GM18870 (cell line): Measurements from ENCODE around the gene GREB1L.

ENCODE experiments used
- ATAC-seq: cut with Tn5 transposase; IDR thresholded peaks from one replicate; pipeline ENCODE4 v1.9.1; 2021; ENCODE audit warnings: moderate library complexity; ENCODE audit not compliant: unreplicated experiment

The GREB1L gene

DNA sequence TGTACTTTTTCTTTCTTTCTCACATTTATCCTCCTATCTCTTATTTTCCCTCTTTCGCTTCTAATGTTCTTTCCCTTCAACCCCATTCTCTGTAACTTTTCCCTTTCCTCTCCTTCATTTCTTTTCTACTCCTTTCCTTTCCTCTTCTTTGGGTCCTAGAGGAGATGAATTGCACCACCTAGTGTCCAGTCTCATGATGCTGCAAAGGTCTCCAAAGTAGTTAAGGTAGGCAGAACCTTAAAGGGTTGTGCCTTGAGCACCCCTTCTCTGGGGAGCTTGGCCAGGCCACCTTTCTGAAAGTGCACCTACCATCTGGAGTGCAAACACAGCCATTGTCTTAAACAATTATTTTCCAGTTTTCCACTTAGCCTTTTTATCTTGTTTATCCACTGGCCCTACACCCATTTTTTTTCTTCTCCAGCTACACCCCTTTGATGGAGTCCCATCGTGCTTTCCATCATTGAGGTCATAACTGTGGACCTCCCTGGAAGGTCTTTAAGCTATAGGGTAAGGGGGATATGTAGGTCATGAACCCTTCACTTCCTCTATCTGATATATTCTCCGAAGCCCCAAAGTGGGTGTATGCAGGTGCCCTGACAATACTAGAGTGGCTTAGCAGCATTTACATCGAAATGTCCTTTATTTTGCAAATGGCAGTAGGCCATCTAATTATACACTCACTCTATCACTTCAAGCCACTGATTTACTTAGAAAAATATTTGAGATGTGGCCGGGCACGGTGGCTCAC lies 202.6 kb downstream of the GREB1L start:
- ATAC-seq = no peak

DNA sequence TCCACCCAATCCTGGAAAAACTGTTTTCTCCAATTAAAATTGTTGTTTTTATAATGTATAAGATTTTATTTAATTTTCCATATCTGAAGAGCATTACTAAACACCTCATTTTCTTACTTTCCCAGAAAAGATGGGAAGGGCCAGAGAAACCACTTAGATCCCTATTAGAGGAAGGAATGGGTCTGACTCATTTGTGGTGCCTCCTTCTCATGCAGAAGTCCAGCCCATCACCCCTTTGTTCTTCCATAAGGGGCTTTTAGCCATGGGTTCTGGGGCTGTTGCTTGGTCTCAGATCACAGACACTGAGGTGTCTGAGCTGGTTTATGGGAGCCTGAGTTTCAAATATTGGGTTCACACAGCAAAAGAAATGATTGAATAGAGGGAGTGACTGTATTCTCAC lies 206.3 kb downstream of the GREB1L start:
- ATAC-seq = no peak

DNA sequence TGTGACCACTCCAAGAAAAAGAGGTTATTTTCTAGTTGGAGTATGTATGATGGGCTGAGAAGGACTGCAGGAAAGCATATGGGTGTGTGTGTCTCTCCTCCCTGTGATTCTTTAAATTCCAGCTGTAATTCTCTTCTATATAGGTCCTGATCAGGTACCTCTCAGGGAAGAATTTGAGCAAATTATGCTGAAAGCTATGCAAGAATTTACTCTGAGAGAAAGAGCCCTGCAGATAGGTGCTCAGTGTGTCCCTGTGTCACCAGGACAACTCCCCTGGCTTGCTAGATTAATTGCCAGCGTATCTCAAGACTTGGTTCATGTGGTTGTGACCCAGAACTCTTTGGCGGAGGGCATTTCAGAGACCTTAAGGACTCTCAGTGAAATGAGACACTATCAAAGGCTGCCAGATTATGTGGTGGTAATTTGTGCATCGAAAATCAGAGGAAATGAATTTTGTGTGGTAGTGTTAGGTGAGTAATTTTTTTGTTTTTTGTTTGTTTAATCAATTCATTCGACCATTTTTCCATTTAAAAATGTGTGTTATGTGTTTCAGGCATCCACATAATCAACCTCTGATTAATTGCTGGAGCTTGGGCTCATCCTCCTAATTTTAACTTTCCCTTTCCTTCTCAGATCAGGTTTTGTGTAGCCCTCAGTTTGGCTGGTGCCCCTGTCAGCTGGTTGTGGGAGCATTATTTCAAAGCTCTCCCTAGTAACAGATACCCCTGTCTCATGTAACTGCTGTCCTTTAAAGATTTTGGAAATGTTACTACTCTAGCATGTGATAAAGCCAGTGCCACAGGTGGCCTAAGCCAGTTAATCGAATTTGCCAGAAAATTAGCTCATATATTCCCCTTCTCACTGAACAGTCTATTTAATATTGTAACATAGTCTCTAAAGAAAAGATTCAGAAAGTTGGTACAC lies 207.6 kb downstream of the GREB1L start:
- no peak for ATAC-seq

DNA sequence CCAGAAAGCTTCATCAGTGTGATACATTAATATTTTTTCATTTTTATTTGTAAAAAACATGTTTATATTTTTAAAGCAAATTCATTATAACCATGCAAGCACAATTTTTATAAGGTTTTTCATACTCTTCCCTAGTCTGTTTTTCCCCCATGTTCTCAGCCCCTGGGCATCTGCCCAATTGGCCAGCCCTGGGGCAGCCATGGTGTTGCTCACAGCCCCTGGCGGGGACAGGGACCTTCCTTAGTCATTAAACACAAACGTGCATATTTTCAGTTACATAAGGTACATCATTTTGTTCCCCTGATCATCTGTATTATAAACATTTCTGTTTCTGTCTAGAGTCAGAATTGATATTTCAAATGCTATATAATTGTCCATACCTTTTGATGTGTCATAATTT lies 208.5 kb downstream of the GREB1L start:
- ATAC-seq = no peak

DNA sequence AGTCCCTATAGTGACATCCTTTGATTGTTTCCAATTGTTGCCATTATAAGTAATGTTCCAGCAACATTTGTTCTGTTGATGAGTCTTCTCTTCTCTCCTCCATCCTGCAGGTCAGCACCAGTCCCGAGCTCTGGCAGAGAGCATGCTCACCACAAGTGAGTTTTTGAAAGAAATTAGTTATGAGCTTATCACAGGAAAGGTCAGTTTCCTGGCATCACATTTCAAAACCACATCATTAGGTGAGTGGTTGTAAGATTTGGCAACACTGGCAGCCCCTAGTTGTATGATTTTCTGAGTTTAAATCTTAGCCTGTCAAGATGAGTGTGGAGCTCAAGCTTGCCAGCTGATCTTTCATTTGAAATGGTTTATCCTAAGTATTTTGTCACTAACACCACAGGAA lies 208.9 kb downstream of the GREB1L start:
- no peak for ATAC-seq

DNA sequence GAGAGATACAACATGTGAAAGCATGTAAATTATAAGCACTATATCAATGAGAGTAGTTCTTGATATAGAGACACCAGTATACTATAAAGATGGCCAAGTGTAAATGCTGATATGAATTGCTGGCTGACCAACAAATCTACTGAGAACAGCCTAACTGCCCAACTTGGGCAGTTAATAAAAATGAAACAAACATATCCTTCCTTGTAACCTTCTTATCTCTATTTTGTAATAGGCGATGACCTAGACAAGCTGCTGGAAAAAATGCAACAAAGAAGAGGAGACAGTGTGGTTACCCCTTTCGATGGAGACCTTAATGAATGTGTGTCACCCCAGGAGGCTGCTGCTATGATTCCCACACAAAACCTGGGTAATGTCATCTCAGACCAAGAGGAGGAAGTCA lies 209.8 kb downstream of the GREB1L start:
- no peak for ATAC-seq

DNA sequence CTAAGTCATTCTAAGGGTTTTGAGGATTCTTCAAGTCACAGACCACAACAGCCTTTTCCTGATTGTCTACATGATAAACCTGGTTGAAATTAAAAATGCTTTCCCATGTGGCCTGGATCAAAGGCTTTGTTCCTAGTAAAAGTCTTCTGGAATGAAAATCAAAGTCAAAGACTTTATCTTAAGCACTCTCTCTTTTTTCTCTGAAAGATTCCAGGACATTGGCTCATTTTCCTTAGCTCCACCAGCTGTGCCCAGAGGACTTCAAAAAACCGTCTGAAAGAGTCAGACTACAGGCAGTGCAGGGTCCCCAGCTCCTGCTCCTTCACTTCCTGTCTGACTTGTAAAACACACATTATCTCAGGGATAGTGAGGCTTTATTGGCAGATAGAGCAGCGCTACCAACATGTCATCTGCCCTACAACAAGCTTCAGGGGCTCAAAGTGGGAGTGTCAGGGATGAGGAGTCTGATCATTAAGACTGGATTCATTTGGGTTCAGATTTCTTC lies 210.3 kb downstream of the GREB1L start:
- no peak for ATAC-seq

DNA sequence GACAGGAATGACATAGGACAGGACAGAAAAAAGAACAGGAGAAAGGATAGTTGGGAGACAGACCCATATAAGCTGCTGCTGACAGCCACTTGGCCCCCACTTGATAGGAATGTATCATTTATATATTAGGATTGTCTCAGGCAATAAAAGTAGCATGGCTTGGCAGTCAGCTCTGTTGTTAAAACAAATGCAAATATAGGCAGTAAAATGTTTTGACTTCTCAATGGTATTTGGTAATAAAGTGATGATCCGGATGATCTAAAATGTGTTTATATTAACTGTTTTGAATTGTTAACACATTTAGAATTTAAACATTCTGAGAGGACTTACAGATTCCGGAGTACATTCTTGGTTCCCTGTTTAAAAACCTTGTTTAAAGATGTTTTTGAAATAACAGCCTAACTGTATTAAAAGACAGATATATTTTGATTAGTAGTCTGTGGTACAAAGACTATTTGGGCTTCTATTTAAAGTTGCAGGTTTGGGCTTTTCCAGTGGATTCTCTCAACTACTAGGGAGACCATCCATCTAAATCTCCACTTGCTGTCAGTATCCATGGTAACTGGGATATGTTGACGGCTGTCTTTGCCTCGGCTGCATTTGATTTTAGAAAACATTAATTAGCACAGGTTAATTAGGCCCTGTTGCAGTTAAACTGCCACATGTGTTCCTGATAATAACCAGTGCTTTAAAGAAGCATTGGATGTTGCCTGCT lies 210.9 kb downstream of the GREB1L start:
- ATAC-seq = no peak

DNA sequence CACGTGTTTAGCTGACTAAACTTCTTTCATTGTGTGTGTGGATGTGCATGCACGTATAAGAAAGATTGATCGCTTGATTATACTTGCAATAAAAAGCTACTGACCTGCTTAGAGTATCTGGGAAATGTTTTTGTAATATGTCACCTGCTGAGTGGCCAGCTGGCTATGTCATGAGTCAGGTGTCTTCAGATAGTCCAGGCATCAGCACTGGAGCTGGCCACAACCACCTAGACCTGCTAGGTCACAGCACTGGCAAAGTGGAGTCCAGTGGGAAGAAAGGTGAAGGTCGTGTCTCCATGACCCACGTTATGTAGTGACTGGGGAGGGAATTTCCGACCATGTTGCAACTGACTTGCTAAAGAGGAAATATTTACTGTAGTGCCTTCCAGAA lies 211.5 kb downstream of the GREB1L start:
- ATAC-seq = no peak

DNA sequence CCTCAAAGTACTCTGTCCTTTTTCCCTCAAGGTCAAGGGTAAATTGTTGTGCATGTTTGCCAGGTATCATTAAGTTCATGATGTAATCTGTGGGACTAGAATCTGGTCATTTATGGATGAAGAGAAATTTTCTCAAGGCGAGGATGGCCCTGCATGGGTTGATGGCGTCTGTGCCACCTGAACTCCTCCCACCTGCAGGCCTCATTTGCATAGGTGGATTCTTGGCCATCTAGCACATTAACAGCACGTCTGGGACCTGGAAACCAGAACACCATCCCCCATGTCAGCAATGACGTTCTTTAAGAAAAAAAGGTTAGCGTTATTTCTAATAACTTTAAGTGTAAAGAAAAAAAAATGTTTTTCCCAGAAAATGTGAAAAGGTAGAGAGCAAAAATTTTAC lies 212.7 kb downstream of the GREB1L start:
- ATAC-seq = no peak

DNA sequence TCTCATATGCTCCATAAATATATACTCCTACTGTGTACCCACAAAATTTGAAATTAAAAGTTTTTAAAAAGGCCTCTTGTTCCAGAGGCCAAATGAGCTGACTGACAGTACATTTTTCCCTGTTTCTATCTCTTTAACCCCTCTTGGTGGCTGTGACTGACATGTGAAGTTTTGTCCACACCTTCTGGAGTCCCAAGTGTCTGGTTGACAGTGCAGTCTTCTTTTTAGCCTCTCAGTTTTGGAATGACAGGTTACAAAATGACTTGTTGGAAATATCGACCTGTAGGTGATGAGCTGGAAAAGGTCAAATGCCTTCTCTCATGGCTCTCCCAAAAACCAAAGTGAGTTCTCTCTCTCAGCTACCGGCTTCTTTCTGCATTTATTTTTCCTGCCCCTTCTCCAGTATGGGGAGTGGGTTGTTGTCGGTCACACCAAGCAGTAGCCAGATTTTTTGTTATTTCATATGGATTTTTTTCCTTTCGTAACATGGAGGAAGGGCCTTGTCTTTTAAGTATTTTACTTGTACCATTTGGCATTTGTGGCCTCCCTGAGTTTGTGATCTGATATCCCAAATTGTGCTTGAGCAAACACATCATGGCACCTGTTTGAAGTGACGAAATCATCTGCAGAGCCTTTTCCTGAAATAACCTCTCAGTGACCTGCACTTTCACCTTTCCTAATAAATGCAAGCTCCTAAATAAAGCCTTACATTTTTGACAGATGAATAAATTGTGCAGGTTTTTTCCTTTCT lies 214.6 kb downstream of the GREB1L start:
- no peak for ATAC-seq

DNA sequence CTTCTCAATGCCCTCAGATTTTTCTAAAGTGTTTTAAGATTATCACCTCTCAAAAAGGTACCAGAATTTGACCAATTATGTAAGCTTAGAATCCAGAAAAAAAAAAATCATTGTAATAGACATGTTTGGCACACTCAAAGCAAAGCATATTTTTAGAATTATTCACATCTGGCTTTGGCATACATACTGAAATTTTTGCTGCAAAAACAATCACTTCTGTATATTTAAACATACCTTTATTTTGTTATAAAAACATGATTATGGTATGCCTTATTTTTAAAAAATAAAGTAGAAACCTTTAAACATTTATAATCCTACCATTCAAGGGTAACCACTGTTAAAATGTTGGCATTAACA lies 215.1 kb downstream of the GREB1L start:
- no peak for ATAC-seq

DNA sequence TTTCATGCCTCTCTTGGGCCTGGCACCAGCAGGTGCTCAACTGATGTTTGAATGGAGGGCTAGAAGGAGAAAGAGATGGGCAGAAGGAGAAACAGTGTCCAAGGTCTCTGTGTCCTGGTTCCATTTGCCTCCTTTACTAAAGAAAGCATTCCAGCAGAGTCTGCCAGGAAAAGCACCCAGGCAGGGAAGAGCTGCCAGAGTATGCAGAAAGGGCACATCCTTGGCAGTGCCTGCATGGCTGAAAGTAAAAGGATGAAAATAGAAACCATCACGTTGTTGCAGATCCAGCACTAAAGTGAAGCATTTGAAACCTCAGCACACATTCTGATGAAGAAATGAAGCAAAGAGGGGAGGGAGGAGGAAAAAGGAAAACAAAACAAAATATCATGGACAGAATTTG lies 216.3 kb downstream of the GREB1L start:
- no peak for ATAC-seq

DNA sequence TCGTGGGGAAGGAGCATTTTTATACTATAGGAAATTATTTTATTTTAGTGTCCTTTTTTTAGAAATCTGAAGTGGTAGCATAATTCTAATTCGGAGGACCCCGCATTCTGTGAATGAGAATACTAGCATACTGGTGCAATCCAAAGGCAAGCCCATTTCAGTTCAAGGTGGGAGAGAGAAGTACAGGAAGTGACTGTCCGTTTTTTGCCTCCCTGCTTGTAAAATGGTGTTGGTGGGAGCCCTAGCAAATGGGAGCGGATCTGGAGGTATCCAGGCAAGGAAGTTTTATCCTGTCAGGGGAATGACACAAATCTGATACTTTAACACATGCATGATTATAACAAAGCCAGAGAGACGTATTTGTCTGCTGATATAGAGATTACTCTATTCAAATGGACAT lies 216.8 kb downstream of the GREB1L start:
- ATAC-seq = no peak

DNA sequence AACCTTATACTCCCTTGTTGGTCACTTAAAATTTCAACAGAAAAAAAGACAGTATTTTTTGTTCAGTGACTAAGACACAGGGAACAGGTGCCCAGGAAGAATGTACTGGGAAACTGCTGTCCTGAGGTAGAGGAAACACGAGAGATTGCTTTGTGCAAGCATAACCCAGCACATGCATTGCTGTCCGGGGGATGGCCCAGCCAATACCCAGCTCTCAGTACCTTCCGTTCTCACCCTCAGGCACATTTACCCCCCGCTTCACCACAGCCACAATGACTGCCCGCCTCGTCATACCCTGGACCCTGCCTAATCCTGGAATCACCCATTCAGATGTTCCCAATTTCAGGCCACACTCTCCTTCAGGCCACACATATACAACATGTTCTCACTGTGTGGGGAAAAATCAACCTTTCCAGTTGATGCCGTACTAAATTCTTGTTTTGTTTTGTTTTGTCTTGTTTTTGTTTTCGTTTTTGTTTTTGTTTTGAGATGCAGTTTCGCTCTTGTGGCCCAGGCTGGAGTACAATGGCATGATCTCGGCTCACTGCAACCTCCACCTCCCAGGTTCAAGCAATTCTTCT lies 217.8 kb downstream of the GREB1L start:
- no peak for ATAC-seq

DNA sequence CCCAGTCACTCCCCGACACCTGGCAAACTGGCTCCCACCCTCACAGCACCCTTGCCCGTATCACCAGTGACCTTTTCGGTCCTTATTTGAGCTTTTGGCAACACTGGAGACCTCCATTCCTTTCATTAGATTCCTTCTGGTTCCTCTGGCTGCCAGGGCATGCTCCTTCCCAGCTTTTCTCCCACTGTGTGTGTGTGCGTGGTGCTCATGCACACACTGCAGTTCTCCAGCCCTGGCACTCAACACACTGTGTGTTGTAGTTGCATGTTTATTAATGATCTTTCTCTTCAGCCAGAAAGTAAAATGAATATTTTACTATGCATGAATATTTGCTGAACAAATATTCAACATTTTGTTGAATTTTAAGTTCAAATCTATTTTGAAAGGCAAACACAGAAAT lies 219.4 kb downstream of the GREB1L start:
- ATAC-seq = no peak

DNA sequence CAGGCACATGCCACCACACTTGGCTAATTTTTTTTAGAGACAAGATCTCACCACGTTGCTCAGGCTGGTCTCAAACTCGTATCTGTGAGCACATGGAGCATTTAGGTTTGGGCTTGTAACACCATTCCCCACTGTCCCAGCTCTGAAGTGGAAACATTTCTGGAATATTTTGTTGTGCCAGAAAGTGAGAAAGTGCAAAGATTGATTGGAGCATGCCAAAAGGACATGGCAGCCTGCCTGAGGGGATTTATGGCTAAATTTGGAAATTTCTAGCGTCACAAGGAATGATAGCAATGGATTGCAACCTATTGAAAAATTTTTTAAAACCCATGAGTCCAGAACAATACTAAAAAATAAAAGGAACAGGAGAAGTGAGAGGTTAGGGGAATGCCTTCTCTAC lies 221.7 kb downstream of the GREB1L start:
- no peak for ATAC-seq

DNA sequence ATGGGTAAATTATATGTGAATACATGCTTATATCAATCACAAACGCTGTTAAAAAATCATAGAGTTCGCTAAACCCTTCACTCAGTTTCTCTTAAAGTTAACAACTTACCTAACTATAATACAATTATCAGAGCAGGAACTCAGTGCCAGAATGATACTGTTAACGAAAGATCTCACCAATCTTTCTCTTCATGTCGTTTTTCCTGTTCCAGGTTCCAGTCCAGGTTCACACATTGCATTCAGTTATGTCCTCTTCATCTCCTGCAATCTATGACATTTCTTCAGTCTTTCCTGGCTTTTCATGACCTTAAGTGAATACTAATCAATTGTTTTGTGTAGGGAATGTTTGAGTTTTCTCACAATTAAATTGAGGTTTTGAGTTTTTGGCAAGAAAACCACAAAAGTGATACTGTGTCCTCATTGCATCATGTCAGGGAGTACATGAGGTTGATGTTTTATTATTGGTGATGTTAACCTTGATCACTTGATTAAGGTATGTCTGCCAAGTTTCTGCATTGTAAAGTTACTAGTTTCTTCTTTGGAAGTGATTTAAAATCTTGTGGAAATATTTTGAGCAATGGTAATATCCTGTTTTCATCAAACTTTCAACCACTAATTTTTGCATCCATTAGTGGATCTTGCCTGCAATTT lies 226.6 kb downstream of the GREB1L start:
- ATAC-seq = no peak

DNA sequence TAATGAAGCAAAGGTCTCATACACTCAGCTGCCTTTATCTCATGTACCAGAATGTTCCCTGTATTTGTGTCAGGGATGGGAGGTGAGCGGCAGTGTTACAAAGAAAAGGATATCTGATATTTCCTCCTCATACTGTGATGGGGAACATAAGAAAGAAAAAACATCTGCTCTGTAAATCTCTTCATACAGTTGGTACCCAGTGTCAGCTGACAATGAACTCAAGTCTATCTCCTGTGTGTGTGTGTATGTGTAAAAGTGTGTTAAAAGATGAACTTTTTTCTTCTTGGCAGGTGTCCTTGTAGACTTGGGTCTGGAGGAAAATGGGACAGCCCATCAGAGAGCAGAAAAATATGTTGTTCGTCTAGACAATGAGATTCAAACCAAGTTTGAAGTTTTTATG lies 230.7 kb downstream of the GREB1L start:
- no peak for ATAC-seq

DNA sequence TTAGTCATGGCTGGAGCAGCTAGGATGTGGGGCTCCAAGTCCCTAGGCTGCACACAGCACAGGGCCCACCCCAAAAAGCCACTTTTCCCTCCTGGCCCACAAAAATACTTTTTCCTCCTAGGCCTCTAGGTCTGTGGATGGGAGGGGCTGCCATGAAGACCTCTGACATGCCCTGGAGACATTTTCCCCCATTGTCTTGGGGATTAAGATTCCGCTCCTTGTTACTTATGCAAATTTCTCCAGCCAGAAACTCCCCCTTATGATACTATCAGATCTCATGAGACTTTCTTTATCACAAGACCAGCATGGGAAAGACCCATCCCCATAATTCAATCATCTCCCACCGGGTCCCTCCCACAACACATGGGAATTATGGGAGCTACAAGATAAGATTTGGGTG lies 232.6 kb downstream of the GREB1L start:
- no peak for ATAC-seq
